GM19468 (cell line): ENCODE results near the gene GUCY1A1.

Experiments used
- ATAC-seq: cut with Tn5 transposase; IDR thresholded peaks from one replicate; pipeline ENCODE4 v1.9.1; 2021; ENCODE audit warnings: mild to moderate bottlenecking, moderate library complexity, moderate number of reproducible peaks; ENCODE audit not compliant: unreplicated experiment; ENCODE audit errors: extremely low read depth

GUCY1A1 gene

GRCh38 chr4:155657985-155658680 lies 8.5 kb upstream of the GUCY1A1 start:
- ATAC-seq = no peak

- ATAC-seq = no peak
These were observed 8.0 kb upstream of the GUCY1A1 start for GRCh38 chr4:155658681-155659064.

DNA sequence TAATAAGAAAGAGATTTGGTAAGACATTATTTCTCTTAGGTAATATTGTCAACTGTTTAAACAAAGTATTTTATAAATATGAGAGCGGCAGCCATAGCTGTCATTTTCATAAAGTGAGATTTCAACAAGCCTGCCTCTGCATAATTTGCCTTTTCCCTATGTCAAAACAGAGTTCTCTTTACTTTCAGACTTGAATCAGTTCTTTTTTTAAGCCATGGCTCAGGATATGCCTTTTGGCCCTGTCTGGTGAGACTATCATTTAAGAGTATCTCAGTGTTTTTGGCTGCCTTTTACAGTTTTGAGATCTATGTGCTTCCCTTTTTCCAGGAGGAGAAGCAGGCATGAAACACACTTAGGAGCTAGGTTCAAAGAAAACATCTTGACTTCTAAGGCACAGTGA lies 7.5 kb upstream of the GUCY1A1 start:
- no peak for ATAC-seq

DNA sequence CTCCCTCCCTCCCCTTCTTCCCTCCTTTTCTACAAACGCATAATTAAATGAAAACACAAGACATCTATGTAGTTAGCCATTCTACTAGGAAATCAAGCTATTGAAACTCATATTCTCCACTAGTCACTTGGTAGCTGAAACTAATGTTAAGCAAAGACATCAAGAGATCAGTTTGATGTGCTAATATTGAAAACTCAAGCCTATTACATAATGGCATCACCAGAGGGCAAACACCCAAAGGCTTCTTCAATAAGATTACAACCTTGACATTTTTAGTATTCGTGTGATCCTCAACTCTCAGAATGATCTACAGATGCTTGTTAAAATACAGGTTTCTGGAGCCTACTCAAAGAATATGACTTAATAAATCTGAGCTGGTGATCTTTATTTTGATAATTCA lies 6.2 kb upstream of the GUCY1A1 start:
- ATAC-seq = no peak

- ATAC-seq = no peak
These were observed 1.6 kb upstream of the GUCY1A1 start for GRCh38 chr4:155665054-155665453.

- peak; percentile 42 for ATAC-seq
These were observed 547 bp downstream of the GUCY1A1 start for GRCh38 chr4:155667222-155667567.

GRCh38 chr4:155667568-155668511 lies 1.2 kb downstream of the GUCY1A1 start:
- peak; percentile 15 for ATAC-seq

DNA sequence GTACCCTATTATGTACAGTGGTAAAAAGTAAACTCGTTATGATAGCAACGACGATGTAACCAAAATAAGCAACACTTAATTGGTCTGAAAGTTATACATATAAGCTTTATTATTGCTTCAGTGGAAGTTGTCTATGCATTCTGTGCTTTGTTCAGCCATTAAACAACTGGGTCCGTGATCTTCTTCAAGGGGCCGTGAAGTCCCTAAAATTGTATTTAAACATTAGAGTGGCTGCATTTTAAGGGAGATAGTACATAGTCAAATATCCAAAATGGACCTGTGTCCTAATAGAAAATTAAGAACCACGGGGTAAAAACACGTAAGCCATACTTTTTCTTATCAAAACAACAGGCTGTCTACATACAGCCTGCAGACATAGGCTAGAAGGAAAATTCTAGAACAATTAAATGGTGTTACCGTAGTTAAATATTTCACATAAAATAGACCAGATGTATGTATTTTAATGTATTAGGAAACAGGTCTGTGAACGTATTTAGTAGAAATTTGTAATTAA lies 2.1 kb downstream of the GUCY1A1 start:
- ATAC-seq = no peak

GRCh38 chr4:155672342-155672741 lies 5.7 kb downstream of the GUCY1A1 start:
- no peak for ATAC-seq

- no peak for ATAC-seq
These were observed 6.9 kb downstream of the GUCY1A1 start for GRCh38 chr4:155673453-155673979.

DNA sequence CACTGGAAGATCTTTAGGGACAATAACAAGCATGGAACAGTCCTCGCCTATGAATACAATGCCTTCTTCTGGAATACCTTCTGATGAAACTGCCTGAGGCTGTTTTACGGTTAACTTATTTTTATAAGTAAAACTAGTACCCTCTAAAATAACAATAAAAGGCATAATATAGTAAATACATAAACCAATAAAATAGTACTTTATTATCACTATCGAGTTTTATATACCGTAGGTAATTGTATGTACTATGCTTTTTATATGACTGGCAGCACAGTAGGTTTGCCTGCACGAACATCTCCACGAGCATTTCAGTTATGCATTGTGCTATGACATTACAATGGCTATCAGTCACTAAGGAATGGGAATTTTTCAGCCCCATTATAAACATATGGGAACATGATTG lies 8.0 kb downstream of the GUCY1A1 start:
- no peak for ATAC-seq

GRCh38 chr4:155675709-155676429 lies 9.2 kb downstream of the GUCY1A1 start:
- ATAC-seq = no peak

GRCh38 chr4:155676430-155676825 lies 9.8 kb downstream of the GUCY1A1 start:
- no peak for ATAC-seq

DNA sequence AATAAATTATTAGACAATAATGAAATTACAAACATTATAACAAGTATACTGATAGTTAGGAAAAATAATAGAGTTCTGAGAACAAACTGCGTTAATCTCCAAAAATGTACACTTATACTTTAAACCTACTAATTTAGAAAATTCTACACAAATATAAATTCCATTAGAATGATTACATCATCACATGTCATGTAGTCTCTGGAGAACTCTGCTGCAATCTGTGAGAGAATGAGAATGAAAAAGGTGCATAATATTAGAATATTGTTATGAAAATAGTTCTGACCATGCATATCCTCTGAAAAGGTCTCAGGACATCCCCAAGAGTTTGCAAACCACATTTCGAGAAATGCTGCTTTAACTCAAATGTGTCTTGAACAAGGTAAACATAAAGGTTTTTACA lies 11.4 kb downstream of the GUCY1A1 start:
- ATAC-seq = no peak

- ATAC-seq = no peak
These were observed 12.7 kb downstream of the GUCY1A1 start for GRCh38 chr4:155679343-155679742.

GRCh38 chr4:155681886-155682285 lies 15.2 kb downstream of the GUCY1A1 start:
- ATAC-seq = no peak

- ATAC-seq = no peak
These were observed 17.8 kb downstream of the GUCY1A1 start for GRCh38 chr4:155684423-155684822.

GRCh38 chr4:155684892-155685541 lies 18.4 kb downstream of the GUCY1A1 start:
- ATAC-seq = no peak

- ATAC-seq = no peak
These were observed 20.8 kb downstream of the GUCY1A1 start for GRCh38 chr4:155687380-155687982.

GRCh38 chr4:155688211-155688610 lies 21.6 kb downstream of the GUCY1A1 start:
- no peak for ATAC-seq
